ENCODE results near the gene CMIP.

CMIP gene

DNA sequence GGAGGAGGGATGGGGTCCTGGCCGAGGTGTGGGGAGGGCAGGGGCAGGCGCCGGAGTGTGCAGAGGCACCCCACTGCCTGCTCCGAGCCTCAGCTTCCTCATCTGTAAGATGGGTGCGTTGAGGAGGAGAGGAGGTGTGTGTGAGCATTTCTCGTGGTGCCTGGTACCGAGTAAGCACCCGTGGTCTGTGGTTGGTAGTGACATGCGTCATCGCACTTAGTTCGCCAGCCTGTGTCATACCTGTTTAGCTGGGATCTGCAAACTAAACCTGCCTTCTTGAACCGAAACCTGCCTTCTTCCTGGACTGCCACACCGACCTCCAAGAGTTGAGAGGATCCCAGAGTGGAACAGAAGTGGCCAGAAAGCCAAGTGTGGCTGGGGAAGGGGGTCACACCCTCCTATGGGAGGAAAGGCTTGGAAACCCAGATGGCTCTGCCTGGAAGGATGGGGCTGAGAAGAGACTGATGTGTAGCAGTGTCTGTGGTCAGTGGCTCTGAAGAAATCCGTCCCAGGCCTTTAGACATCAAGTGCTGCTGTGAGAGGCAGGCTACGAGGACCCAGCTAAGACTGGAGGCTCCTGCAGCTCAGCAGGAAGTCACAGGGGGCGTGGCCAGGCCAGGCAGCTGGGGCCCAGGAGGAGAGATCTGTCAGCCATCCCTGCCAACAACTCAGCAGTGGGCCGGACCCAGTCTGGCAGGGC, 171.9 kb downstream of the CMIP start:
- no peak for TF ChIP-seq Cebpa-rat (IDR thresholded peaks at IDR 0.05)
- Histone ChIP-seq H3K4me1 (peaks cover 22 to 35% (median 28%) of the 10 kb centered on the region in 10 experiments), H3K27me3 (no peaks in the 10 kb centered on the region), H3K4me2 (peak overlapping the region; percentile 24 to 75 (median 52)), H3K27ac (peak overlapping the region in 4 of 11 experiments; percentile 1 to 6 (median 2); a peak in 2 of 22 replicates), H3K36me3 (peaks cover 62 to 93% (median 80%) of the 10 kb centered on the region in 11 experiments), H3K4me3 (no peak overlapping the region), H4K20me1 (peaks cover 93 to 100% (median 100%) of the 10 kb centered on the region in 11 experiments), H3K9ac (peak overlapping the region in 4 of 11 experiments; percentile 3 to 23 (median 9); a peak in 2 of 22 replicates), H3K9me3 (replicated peaks in 1 of 11) (no peaks in the 10 kb centered on the region)

DNA sequence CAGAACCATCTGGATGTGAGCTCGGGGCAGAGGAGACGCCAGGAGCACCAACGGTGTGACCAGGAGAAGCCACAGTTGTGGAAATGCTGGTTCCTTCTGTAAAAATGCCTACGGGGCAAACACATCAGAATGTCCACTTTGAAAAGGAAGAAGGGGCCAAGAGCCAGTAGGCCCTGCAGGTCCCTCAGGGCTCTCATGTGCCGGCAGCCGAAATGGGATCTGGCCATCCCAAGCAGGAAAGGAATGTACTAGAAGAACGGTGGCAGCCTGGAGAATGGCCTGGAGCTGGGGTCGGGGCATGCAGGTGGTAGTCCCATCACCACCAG, 172.4 kb downstream of the CMIP start:
- Histone ChIP-seq H3K9ac (0 out of 22 replicates have a peak overlapping the region, but pooled peaks of 3 of the 11 experiments have one; percentile 4 to 23 (median 14)), H3K4me1 (peaks cover 22 to 35% (median 28%) of the 10 kb centered on the region in 10 experiments), H3K4me2 (peak overlapping the region in 8 of 11 experiments; percentile 43 to 75 (median 53); a peak in 10 of 22 replicates), H3K27ac (0 out of 22 replicates have a peak overlapping the region, but pooled peaks of 1 of the 11 experiments have one; percentile 2), H4K20me1 (peaks cover 93 to 100% (median 100%) of the 10 kb centered on the region in 11 experiments), H3K36me3 (peaks cover 64 to 93% (median 80%) of the 10 kb centered on the region in 11 experiments), H3K9me3 (replicated peaks in 1 of 11) (no peaks in the 10 kb centered on the region), H3K4me3 (no peak overlapping the region), H3K27me3 (no peaks in the 10 kb centered on the region)
- TF ChIP-seq Cebpa-rat (IDR thresholded peaks at IDR 0.05), result no peak

DNA sequence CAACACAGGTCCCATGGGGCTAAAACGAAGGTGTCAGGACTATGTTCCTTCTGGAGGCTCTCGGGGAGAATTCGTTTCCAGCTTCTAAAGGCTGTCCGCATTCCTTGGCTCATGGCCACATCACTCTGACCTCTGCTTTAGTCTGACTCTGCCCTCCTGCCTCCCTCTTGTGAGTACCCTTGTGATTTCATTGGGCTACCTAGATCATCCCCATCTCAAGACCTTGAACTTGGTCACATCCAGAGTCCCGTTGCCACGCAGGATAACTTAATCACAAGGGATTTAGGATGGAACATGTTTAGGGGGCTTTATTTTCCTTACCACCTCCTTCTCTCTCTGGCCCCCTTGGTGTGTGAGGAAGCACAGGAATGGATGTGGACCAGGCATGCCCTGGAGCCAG, 173.6 kb downstream of the CMIP start:
- H3K27me3 ChIP-seq, result no peaks in the 10 kb centered on the region
- TF ChIP-seq Cebpa-rat (IDR thresholded peaks at IDR 0.05), result no peak
- H3K9me3 ChIP-seq (replicated peaks in 1 of 11), result no peaks in the 10 kb centered on the region
- peaks cover 22 to 39% (median 29%) of the 10 kb centered on the region in 10 experiments for H3K4me1 ChIP-seq
- no peak overlapping the region for H3K4me2 ChIP-seq
- H3K36me3 ChIP-seq, result peaks cover 62 to 93% (median 77%) of the 10 kb centered on the region in 11 experiments
- H3K27ac ChIP-seq, result no peak overlapping the region
- H3K9ac ChIP-seq, result no peak overlapping the region
- no peak overlapping the region for H3K4me3 ChIP-seq
- peaks cover 94 to 100% (median 100%) of the 10 kb centered on the region in 11 experiments for H4K20me1 ChIP-seq

DNA sequence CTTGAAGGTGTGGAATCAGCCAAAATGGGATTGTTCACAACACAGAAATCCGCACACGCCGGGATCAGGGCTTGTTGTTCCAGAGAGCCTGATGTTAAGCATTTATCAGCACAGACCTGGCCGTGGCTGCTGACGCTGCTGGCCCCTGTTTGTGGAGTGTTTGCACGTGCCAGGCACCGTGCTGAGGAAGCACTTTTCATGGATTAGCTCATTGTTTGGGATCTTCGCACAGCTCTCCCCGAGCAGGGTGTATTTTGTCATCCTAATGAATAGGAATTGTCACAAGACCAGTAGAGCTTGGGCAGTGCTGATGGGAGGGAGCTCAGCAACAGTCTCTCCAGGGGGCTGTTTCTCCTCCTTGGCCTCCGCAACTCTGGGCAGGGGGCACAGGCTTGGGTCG, 174.1 kb downstream of the CMIP start:
- H3K36me3 ChIP-seq, result peaks cover 60 to 91% (median 72%) of the 10 kb centered on the region in 11 experiments
- no peaks in the 10 kb centered on the region for H3K27me3 ChIP-seq
- H3K27ac ChIP-seq, result no peak overlapping the region
- no peak for TF ChIP-seq Cebpa-rat (IDR thresholded peaks at IDR 0.05)
- no peaks in the 10 kb centered on the region for H3K9me3 ChIP-seq (replicated peaks in 1 of 11)
- H4K20me1 ChIP-seq, result peaks cover 93 to 100% (median 100%) of the 10 kb centered on the region in 11 experiments
- no peak overlapping the region for H3K4me2 ChIP-seq
- H3K4me3 ChIP-seq, result no peak overlapping the region
- H3K9ac ChIP-seq, result no peak overlapping the region
- peaks cover 22 to 44% (median 31%) of the 10 kb centered on the region in 10 experiments for H3K4me1 ChIP-seq

DNA sequence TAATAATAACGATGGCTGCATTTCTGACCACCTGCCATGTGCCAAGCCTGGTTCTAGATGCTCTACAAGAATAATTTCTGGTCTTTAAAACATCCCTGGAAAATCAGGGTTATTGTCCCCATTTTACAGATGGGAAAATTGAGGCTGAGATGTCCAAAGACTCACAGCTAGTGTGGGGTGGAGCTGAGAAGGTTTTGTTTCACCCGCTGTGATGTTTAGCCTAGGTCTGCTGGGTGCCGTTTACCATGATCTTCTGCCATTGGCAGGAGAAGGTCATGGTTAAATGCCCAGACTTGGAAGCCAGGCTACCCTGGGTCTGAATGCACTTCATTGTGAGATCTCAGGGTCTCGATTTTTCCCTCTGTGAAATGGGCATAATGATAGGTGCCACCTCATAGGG, 175.4 kb downstream of the CMIP start:
- no peak for TF ChIP-seq Cebpa-rat (IDR thresholded peaks at IDR 0.05)
- Histone ChIP-seq H3K4me3 (no peak overlapping the region), H3K27ac (no peak overlapping the region), H3K36me3 (peaks cover 60 to 93% (median 70%) of the 10 kb centered on the region in 11 experiments), H4K20me1 (peaks cover 90 to 100% (median 100%) of the 10 kb centered on the region in 11 experiments), H3K9me3 (replicated peaks in 1 of 11) (no peaks in the 10 kb centered on the region), H3K4me1 (peaks cover 27 to 43% (median 32%) of the 10 kb centered on the region in 10 experiments), H3K9ac (no peak overlapping the region), H3K27me3 (no peaks in the 10 kb centered on the region), H3K4me2 (no peak overlapping the region)

DNA sequence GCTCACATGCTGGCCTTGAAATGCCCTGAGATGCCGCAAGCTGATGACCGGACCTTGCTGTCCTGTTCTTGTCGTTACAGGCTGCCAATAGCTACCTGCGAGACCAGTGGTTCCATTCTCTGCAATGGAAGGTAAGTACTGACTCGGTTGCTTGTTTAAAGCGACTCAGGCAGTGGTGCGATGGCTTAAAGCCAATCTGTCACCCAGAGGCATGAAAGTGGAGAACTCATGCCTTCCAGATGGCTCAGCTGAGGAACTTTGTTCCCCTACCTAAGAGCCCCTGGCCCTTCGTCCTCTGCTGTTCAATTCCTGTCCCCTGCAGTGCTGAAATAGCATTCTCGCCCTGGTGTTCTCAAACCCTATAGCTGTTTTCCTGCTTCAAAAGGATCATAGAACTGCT, 176.2 kb downstream of the CMIP start:
- no peak for TF ChIP-seq Cebpa-rat (IDR thresholded peaks at IDR 0.05)
- Histone ChIP-seq H3K27me3 (no peaks in the 10 kb centered on the region), H4K20me1 (peaks cover 91 to 100% (median 100%) of the 10 kb centered on the region in 11 experiments), H3K4me1 (peaks cover 27 to 43% (median 32%) of the 10 kb centered on the region in 10 experiments), H3K4me3 (no peak overlapping the region), H3K9ac (no peak overlapping the region), H3K4me2 (no peak overlapping the region), H3K27ac (peak overlapping the region in 1 of 11 experiments; percentile 0; a peak in 1 of 22 replicates), H3K36me3 (peaks cover 59 to 98% (median 71%) of the 10 kb centered on the region in 11 experiments), H3K9me3 (replicated peaks in 1 of 11) (no peaks in the 10 kb centered on the region)

DNA sequence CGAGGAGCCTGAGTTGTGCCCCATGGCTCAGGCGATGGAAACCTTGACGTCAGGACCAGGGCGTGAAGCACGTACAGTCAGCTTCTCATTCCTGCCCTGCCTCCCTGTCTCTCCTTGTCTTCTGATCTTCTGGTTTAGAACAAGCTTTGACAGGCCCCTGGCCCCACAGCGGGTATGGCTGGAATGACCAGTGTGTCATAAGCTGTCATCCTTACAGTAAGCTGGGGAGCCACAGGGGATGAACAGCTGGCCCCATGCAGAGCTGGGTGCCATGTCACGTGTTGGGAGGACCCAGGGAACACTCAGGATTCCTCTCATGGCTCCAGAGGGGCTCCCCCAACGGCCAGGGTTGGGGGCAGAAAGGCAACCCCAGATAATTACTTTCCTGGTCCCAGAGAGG, 176.9 kb downstream of the CMIP start:
- Histone ChIP-seq H3K9me3 (replicated peaks in 1 of 11) (no peaks in the 10 kb centered on the region), H3K4me3 (no peak overlapping the region), H3K9ac (no peak overlapping the region), H3K27ac (peak overlapping the region in 3 of 11 experiments; percentile 0 to 7 (median 2); a peak in 2 of 22 replicates), H3K4me2 (no peak overlapping the region), H3K27me3 (no peaks in the 10 kb centered on the region), H3K4me1 (peaks cover 23 to 40% (median 30%) of the 10 kb centered on the region in 10 experiments), H4K20me1 (peaks cover 87 to 100% (median 100%) of the 10 kb centered on the region in 11 experiments), H3K36me3 (peaks cover 56 to 93% (median 71%) of the 10 kb centered on the region in 11 experiments)
- TF ChIP-seq Cebpa-rat (IDR thresholded peaks at IDR 0.05), result no peak

DNA sequence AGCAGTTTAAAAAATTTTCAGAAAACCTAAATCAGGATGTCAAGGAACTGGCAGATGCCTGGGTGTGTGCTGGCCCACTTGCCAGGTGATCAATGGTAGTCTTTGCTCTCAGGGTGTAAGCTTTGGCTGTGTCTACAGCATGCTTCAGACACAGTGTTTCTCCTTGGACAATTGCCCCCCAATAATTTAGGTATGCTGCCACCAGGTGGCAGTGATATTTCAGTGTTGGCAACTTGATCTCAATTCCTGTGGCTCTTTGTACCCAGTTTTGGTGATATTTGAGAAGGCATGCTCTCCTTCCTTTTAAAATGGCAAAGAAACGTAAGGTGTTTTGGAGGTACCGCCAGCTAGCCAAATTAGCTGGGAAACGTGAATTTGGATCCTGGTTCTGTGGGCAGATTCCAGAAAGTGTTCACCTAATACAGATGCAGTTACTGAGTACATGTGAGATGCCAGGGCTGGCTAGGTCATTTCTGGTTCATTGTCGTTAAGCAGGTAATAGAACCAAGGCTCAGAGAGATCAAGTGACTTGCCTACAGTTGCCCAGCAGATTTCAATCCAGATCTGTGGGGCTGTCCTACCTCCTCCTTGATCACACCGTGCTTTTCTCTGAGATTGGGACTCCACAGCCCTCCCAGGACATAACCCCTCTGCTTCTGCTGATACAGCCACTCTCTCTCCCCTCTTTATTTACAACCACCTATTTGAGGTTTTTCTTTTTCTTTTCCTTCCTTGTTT, 178.9 kb downstream of the CMIP start:
- H4K20me1 ChIP-seq, result peaks cover 74 to 100% (median 100%) of the 10 kb centered on the region in 11 experiments

DNA sequence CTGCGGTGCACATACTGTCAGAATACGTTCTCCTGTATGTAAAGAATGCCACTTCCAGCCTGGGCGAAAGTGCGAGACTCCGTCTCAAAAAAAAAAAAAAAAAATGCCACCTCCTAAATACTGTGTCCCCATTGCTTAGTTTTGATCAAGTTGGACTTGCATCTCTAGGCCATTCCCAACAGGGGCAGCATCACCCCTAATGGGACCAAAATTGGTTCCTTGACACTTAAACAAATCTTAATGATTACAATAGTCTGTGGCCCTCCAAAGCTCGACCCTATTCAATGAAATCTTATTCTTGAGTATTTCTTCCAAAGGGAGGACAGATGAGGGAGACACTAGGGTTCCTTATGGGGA, 179.8 kb downstream of the CMIP start:
- no peak for TF ChIP-seq Cebpa-rat (IDR thresholded peaks at IDR 0.05)
- no peaks in the 10 kb centered on the region for H3K27me3 ChIP-seq
- H3K27ac ChIP-seq, result no peak overlapping the region
- peaks cover 28 to 81% (median 47%) of the 10 kb centered on the region in 11 experiments for H3K36me3 ChIP-seq
- peaks cover 70 to 100% (median 100%) of the 10 kb centered on the region in 11 experiments for H4K20me1 ChIP-seq
- H3K4me2 ChIP-seq, result peak overlapping the region in 7 of 11 experiments; percentile 29 to 83 (median 62); a peak in 10 of 22 replicates
- no peaks in the 10 kb centered on the region for H3K9me3 ChIP-seq (replicated peaks in 1 of 11)
- H3K9ac ChIP-seq, result no peak overlapping the region
- H3K4me3 ChIP-seq, result no peak overlapping the region
- peaks cover 17 to 50% (median 38%) of the 10 kb centered on the region in 10 experiments for H3K4me1 ChIP-seq

More for the DNA sequence above, 178.9 kb downstream of the CMIP start:
- Histone ChIP-seq H3K4me1 (peaks cover 17 to 44% (median 33%) of the 10 kb centered on the region in 10 experiments), H3K9ac (no peak overlapping the region; a peak in 1 of 22 replicates), H3K9me3 (replicated peaks in 1 of 11) (no peaks in the 10 kb centered on the region), H3K27me3 (no peaks in the 10 kb centered on the region), H3K36me3 (peaks cover 37 to 83% (median 56%) of the 10 kb centered on the region in 11 experiments), H3K4me3 (no peak overlapping the region), H3K4me2 (0 out of 22 replicates have a peak overlapping the region, but pooled peaks of 2 of the 11 experiments have one; percentile 16 to 28), H3K27ac (no peak overlapping the region)
- no peak for TF ChIP-seq Cebpa-rat (IDR thresholded peaks at IDR 0.05)
